ENCODE results near the gene TNFSF9.
A peak's percentile ranks its signal among the peaks of the same experiment; 100 is the strongest.
"Not testable (repeated sequence)": the region's sequence is repeated elsewhere in the genome, so short reads cannot be mapped to it uniquely, and the experiment has no call there.

The TNFSF9 gene

GRCh38 chr19:6508028-6508771, 22.6 kb upstream of the TNFSF9 start:
- not testable (repeated sequence) for DNase-seq

- no peak for DNase-seq
Measured at GRCh38 chr19:6509118-6509971, 21.5 kb upstream of the TNFSF9 start.

DNA sequence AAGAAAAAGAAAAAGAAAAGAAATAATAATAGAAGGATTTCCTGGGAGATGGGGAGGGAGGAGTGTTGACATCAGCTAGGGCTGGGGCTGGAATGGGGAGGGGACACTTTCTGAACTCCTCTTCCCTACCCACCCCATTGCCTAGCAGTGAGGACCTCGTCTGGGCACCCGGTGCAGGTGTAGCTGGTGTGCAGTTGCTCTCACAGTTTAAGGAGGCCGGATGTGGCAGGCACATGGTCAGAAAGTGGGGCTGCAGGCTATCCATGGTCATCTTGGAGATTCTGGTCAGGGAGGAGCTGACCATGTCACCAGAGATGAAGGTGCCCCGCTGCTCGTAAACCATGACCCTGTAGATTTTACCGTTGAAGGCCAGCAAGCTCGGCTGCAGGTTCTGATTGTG, 20.2 kb upstream of the TNFSF9 start:
- no peak for DNase-seq

DNA sequence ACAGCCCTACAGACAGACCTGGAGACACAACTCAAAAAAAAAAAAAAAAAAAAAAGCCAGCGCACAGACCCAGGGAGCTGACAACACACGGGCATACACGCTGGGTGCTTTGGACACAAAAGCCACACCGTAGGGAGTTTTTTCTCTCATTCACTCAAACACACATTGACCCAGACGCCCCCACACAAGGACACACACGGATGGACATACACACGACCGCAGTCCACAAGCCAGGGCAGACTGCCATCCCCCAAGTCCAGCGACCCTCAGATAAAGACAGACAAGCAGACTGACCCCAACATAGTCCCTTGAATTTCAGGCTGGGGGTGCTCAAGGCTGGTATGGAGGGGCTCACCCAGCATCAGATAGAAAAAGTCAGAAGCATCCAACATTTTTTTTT, 16.7 kb upstream of the TNFSF9 start:
- DNase-seq = no peak

GRCh38 chr19:6514926-6515544, 15.8 kb upstream of the TNFSF9 start:
- no peak for DNase-seq

DNA sequence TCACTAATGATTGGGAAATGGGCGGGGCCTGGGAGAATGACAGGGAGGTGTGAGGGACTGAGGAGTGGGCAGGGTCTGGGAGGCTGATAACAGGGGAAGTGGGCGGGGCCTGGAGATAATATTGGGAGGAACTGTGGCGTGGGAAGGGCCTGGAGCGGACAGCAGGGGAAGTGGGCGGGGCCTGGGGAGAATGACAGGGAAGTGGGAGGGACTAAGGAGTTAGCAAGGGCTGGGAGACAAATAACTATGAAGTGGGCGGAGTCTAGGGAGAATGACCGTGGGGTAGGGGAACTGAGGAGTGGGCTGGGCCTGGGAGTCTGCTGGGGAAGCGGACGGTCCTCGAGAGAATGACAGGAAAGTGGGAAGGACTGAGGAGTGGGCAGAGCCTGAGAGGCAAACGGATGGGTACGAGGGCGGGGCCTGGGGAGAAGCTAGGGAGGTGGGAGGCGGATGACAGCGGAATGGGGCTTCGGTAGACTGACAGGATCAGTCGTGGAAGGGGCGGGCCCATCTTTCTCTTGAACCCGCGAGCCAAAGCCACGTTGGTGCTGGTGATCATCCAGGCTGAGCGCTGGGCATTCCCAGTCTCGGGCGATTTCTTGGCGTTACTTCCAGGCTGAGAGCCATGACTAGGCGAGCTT, 14.7 kb upstream of the TNFSF9 start:
- peak; percentile 35 for DNase-seq

GRCh38 chr19:6516659-6517291, 14.1 kb upstream of the TNFSF9 start:
- DNase-seq = peak; percentile 93

DNA sequence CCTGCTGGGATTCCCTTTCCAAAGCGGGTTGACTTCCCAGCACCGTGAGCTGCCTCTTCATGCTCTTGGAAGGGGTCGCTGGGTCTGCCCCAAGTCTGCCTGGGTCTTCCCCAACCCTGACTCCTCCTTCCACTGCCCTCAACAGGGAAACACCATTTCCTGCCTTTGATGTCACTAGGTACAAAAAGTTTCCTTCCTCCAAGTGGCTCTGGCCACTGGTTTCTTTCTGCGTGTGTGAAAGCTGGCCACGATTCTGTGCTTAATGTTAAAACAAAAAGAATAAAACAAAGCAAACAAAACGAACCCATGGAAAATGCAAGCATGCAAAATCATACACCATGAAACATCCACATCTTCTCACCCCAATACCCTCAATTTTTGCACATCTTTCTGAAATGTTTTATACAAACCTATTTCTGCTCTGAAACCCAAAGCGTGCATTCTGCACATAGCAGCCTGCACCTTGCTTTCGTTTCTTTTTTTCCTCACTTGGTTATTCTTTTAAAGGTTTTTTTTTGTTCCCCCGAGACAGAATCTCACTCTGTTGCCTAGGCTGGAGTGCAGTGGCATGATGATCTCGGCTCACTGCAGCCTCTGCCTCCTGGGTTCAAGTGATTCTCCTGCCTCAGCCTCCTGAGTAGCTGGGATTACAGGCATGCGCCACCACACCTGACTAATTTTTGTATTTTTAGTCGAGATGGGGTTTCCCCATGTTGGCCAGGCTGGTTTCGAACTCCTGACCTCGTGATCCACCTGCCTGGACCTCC, 12.5 kb upstream of the TNFSF9 start:
- no peak for DNase-seq

DNA sequence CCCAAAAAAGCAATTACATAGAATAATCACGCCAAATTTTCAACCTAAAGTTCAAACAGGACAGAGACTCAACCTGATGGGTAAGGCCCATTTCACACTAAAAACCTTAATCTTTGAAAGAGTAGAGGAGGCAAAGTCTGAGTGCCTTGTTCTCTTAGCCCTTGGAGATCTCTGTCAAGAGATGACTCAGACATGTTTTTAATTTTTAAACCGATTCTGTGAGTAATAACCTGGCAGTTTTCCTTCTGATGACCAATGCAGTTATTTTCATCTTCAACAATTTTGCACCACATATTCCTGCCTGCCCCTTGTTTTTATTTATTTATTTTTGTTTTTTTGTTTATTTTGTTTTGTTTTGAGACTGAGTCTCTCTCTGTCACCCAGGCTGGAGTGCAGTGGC, 11.5 kb upstream of the TNFSF9 start:
- DNase-seq = no peak

DNA sequence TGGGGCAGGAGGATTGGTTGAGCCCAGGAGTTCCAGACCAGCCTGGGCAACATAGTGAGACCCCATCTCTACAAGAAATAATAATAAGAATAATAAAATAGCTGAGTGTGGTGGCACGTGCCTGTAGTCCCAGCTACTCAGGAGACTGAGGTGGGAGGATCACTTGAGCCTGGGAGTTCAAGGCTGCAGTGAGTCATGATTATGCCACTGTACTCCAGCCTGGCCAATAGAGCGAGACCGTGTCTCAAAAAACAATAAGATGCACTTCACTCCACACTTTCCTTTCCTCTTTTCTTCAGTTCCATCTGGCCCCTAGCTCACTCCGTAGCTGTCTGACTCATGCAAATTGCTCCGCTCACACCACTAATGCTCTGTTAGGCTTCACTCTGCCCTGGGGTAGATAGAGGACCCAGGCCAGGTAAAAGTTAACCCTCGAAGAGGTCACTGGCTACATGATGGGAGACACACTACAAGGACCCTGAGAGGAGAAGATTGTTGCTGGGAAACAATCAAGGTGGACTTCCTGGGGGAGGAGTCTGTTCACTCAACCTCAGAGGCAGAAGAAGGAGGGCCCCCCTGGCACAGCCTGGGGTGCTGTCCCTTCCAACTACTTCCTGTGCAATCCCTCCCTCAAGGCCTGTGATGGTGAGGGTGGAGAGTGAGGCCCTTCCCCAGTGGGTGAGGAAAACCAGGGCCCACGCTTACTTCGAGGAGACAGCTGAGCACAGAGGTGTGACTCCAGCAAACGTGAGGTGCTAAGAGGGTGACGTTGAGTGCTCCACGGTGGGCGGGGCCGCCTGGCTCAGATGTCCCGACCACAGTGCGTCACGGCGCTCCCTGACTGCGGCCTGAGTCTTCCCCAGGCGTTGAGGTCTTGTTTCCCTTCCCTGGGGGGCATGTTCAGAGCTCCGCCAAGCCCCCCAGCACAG, 8.8 kb upstream of the TNFSF9 start:
- DNase-seq = peak; percentile 51

DNA sequence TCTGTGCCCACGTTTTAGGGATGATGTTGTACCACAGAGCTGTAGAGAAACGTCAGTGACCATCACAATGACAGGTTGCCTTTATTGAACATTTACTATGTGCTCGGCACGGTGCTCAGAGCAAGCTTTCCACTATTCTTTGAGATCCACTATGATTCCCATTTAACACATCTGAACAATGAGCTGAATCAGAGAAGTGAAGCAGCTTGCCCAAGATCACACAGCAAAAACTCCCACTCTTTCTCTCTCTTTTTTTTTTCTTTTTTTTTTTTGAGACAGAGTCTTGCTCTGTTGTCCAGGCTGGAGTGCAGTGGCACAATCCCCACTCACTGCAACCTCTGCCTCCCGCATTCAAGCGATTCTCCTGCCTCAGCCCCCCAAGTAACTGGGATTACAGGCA, 8.1 kb upstream of the TNFSF9 start:
- no peak for DNase-seq

- no peak for DNase-seq
Measured at GRCh38 chr19:6524311-6524710, 6.5 kb upstream of the TNFSF9 start.

DNA sequence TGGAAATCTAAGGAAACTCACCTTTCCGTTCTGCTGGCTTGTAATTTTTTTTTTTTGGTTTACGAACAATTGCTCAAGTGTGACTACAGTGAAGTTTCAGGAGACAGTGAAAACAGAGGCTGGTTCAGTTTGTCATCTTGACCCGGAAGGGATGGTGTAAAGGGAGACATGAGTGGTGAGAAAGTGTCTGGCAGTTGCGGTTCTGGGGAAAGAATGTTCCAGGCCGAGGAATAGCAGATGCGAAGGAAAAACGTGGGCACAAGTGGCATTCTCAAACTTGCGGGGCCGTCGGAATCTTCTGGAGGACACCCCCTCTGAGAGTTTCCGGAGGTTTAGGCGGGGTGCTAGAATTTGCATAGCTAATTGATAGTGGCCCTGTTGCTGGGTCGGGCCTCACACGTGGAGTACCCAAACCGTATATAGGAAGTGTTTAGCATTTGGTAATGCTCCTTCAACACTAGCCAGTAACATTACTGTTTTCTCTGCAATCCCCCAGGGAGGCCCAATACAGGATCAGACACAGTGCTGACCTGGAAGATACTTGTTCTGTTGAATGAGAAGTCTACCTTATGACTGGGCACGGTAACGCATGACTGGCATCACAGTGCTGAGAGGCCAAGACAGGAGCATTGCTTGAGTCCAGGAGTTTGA, 2.8 kb upstream of the TNFSF9 start:
- DNase-seq = no peak

- DNase-seq = no peak
Measured at GRCh38 chr19:6528544-6529121, 2.2 kb upstream of the TNFSF9 start.

DNA sequence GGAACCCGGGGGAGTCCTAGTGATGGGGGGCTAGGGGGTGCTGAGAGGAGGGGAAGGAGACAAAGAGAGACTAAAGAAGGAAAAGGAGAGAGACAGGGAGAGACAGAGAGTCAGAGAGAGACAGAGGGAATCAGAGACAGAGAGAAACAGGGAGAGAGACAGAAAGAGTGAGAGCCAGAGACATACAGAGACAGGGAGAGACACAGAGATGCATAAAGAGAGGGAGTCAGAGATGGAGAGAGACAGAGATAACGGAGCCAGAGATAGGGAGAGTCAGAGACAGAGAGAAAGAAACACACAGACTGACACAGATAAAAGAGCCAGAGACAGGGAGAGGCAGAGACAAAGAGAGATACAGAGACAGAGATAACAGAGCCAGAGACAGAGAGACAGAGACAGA, 1.5 kb upstream of the TNFSF9 start:
- DNase-seq = no peak

- DNase-seq = no peak
Measured at GRCh38 chr19:6529937-6530385, 865 bp upstream of the TNFSF9 start.

DNA sequence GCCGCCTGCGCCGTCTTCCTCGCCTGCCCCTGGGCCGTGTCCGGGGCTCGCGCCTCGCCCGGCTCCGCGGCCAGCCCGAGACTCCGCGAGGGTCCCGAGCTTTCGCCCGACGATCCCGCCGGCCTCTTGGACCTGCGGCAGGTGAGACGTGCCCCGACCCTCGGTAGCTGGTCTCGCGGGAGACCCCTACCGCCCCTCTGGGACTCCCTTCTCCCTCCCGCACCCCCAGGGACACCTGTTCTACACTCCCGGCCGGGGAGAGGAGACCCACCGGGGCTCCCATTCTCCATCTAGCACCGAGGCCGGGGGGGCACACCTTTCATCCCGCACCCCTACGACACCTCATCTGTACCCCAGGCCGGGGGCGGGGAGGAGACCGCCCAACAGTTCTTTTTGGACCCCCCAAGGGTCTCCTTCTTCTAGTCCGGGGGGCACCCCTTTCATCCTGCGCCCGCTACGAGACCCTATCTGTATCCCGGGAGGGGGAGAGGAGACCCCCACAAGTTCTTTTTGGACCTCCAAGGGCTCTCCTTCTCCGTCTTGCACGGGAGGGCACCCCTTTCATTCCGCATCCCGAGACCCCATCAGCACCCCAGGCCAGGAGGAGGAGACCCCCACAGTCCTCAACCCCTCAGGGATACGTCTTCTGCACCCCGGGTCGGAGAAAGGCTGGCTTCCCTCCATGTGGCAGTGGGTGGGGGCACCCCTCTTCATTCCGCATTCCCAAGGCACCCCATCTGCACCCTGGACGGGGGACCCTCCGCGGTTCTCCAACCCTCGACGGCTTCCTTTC, 533 bp downstream of the TNFSF9 start:
- no peak for DNase-seq

DNA sequence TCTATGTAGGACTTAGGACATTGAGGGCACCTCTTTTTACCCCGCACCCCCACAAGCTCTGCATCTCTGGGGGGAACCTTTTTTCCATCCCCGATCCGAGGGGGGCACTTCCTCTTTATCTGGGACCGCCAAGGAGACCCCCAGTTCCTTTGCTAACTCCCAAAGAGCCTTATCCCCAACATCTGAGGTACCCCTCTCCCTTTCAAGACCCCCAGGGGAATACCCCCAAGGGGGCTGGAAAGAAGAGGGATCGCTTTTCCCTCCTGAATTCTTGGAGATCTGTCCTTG, 1.1 kb downstream of the TNFSF9 start:
- no peak for DNase-seq

Measured in activated CD4-positive, alpha-beta T cell treated with anti-CD3 and anti-CD28 coated beads, Interleukin-2, amount 50 U/mL, for 1 hour (primary cell).